HepG2 (cell line): ENCODE results near the gene ZC3H15. TPM values are rescaled to one million over a fixed set of nuclear protein-coding genes. Genes with fewer than 3 reads are reported as not detected.

Experiments used
- ATAC-seq: fragments of 200-7000 bp; cut with Tn5 transposase; 3 replicates; pipeline ENCODE4 v1.9.1; 2020; ENCODE audit warnings: mild to moderate bottlenecking, moderate library complexity
- BruUV-seq: library from RNA; stranded (reverse); fragments of 400-500 nt; replicated peaks from 2 replicates; lab custom pipeline; 2021; lab: Mats Ljungman, UMichigan
- CTCF ChIA-PET: fragments of 300-600 bp; formaldehyde crosslinking; extraction: SDS; loops from one replicate; lab custom pipeline; 2021; ENCODE audit warnings: low total read pairs, inconsistent platforms, low intra/inter-chr PET ratio; lab: Yijun Ruan, JAX
- POLR2A ChIA-PET: fragments of 350-600 bp; sonication (Branson Sonifier 250); formaldehyde crosslinking; loops from one replicate; lab custom pipeline; 2020; ENCODE audit warnings: antibody characterized with exemption, inconsistent platforms; lab: Yijun Ruan, JAX
- DNase-seq: peaks from one replicate; pipeline ENCODE4 v3.0.0-alpha.2; 2015; ENCODE audit warnings: low spot score
- FAIRE-seq: peaks from 3 replicates; lab custom pipeline; 2011; peaks lifted over from hg19 to GRCh38; lab: Jason Lieb, UNC
- H2AFZ ChIP-seq: one replicate; pipeline ENCODE4 v1.6.1; 2011; ENCODE audit warnings: low read length, inconsistent platforms
- H3K27ac ChIP-seq: fragments of 300-600 bp; 3 replicates; pipeline ENCODE4 v1.8.0; 2011; ENCODE audit warnings: mixed run types, mild to moderate bottlenecking, mixed read lengths, low read length, inconsistent platforms; ENCODE audit not compliant: insufficient read depth; ENCODE audit errors: extremely low read length
- H3K27me3 ChIP-seq, 2 experiments: fragments of 200-600 bp in 1 of 2; 2 replicates in 1 of 2; 3 replicates in 1 of 2; pipeline versions ENCODE4 v1.6.0 to v1.8.0; 2011; ENCODE audit warnings: low read length in 2 of 2, mild to moderate bottlenecking in 2 of 2, moderate library complexity in 2 of 2, inconsistent platforms in 1 of 2; ENCODE audit not compliant: insufficient read depth in 2 of 2, control insufficient read depth in 1 of 2
- H3K36me3 ChIP-seq, 2 experiments: fragments of 200-600 bp in 1 of 2; replicated peaks in 1 of 2; 2 replicates in 1 of 2; 3 replicates in 1 of 2; pipeline versions ENCODE4 v1.5.1 to v1.8.0; 2011; ENCODE audit warnings: low read length in 2 of 2, inconsistent platforms in 1 of 2; ENCODE audit not compliant: insufficient read depth in 2 of 2, control insufficient read depth in 1 of 2
- H3K4me1 ChIP-seq: 2 replicates; pipeline ENCODE4 v1.5.1; 2012; ENCODE audit warnings: low read length, inconsistent platforms; ENCODE audit not compliant: insufficient read depth
- H3K4me2 ChIP-seq: 2 replicates; pipeline ENCODE4 v1.6.0; 2011; ENCODE audit warnings: low read depth, low read length, inconsistent platforms
- H3K4me3 ChIP-seq, 3 experiments: fragments of 200-600 bp in 1 of 3; sonication (generic), shearing (Covaris generic) in 1 of 3; replicated peaks in 1 of 3; 2 replicates each; pipeline ENCODE4 v1.5.1; 2011 to 2016; ENCODE audit warnings: low read length in 3 of 3, inconsistent platforms in 2 of 3, low read depth in 2 of 3, mild to moderate bottlenecking in 2 of 3, control low read depth in 1 of 3, mixed read lengths in 1 of 3; ENCODE audit not compliant: insufficient read depth in 1 of 3
- H3K79me2 ChIP-seq: one replicate; pipeline ENCODE4 v1.6.1; 2011; ENCODE audit warnings: low read length, inconsistent platforms; ENCODE audit not compliant: insufficient read depth
- H3K9ac ChIP-seq: 2 replicates; pipeline ENCODE4 v1.6.0; 2011; ENCODE audit warnings: mild to moderate bottlenecking, low read depth, low read length, inconsistent platforms; ENCODE audit not compliant: insufficient read depth
- H3K9me3 ChIP-seq: 2 replicates; pipeline ENCODE4 v1.5.1; 2012; ENCODE audit warnings: mild to moderate bottlenecking, low read length
- H4K20me1 ChIP-seq: 2 replicates; pipeline ENCODE4 v1.6.0; 2011; ENCODE audit warnings: inconsistent platforms, mild to moderate bottlenecking, low read length, moderate library complexity; ENCODE audit not compliant: insufficient read depth
- CREBL2 ChIP-seq: sonication (generic); formaldehyde crosslinking; IDR thresholded peaks from 2 replicates; pipeline ENCODE4 v1.8.1; 2023; ENCODE audit warnings: missing genetic modification reagents, mild to moderate bottlenecking, borderline replicate concordance
- SSRP1 ChIP-seq: IDR thresholded peaks from 2 replicates; pipeline ENCODE4 v1.6.1; 2016; ENCODE audit warnings: control low read depth
- ZNF782 ChIP-seq: sonication (generic); formaldehyde crosslinking; IDR thresholded peaks from 2 replicates; pipeline ENCODE4 v1.4.0; 2020; ENCODE audit warnings: missing genetic modification reagents, mild to moderate bottlenecking, borderline replicate concordance
- WGBS: methylation state at CpG from one replicate; pipeline ENCODE4 v1.1.6; 2017; ENCODE audit warnings: low lambda C conversion rate; 5-methylcytosine and 5-hydroxymethylcytosine counted together
- in situ Hi-C: cut with HindIII; loops from 2 replicates; pipeline ENCODE4 v1.10.0; 2017; ENCODE audit warnings: low pct_unique_long_range_greater_than_20kb; ENCODE audit not compliant: extremely low pct_ligation_motif_present
- intact Hi-C: fragments of 100-400 bp; cut with micrococcal nuclease; formaldehyde crosslinking; loops from one replicate; pipeline ENCODE4 v1.10.0; 2022; ENCODE audit not compliant: unreplicated experiment
- polyA plus RNA-seq, 8 experiments: library from polyadenylated mRNA; depleted of rRNA in 3 of 8; stranded (reverse) in 7 of 8; unstranded in 1 of 8; fragments of >200 nt; fragmentation: Illumina TruSeq in 4 of 8; extraction: Trizol in 4 of 8; gene quantifications; 2 replicates each; pipeline versions ENCODE4 v1.2.1 to v1.2.3, GENCODE V29; 2011 to 2016; ENCODE audit warnings: low read depth in 4 of 8, missing spikeins in 1 of 8, mixed read lengths in 1 of 8; ENCODE audit not compliant: insufficient read depth in 1 of 8
- total RNA-seq, 5 experiments: library from RNA; depleted of rRNA; stranded (reverse); fragments of >200 nt; fragmentation: Illumina TruSeq; extraction: Trizol; gene quantifications; 2 replicates each; pipeline ENCODE4 v1.2.3, GENCODE V29; 2016; ENCODE audit warnings: low read depth in 1 of 5

Gene ZC3H15
- total and polyA plus RNA-seq, 2 of the 13 experiments (the other 11 are each of a cell fraction or from before 2014, with no cell fraction given) = 84.6 to 168 TPM

DNA sequence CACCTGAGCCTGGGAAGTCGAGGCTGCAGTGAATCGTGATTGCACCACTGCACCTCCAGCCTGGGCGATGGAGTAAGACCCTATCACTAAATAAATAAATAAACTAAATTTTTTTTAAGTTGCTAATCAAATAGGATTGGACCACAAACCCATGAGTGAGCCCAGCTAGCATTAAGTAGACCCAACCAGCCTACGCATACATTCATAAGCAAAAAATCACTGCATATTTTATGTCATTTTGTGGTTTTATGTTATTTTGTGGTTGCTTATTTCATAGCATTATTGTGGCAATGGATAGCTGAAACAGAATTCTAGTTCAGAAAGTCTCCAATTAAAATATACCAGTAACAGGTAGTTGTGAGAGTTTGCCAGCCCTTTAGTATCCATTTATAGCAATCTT, 29.1 kb upstream of the ZC3H15 start:
- Histone ChIP-seq H3K9ac (no peak overlapping the region), H3K79me2 (peaks cover 2% of the 10 kb centered on the region), H3K4me1 (peaks cover 7% of the 10 kb centered on the region), H3K27me3 (no peaks in the 10 kb centered on the region)
- ATAC-seq (no peak), FAIRE-seq (no peak)
- intact Hi-C loops = loop anchor here (5.0 to 10.0 kb wide), 3 partner anchors 502 to 1250 kb away; no protein-coding TSS in a partner anchor
- CTCF ChIA-PET = no interaction called here
- TF ChIP-seq CREBL2 (CRISPR knock-in tag) (no peak), SSRP1 (CRISPR knock-in tag) (no peak)
- TF ChIP-seq, all 625 proteins: peak for 0
- no peak for DNase-seq
- Histone ChIP-seq H3K36me3 (peaks cover 0 to 15% of the 10 kb centered on the region in 2 experiments; a peak in 3 of 5 replicates), H2AFZ (no peak overlapping the region), H3K27ac (no peak overlapping the region), H3K4me3 (no peak overlapping the region), H3K4me2 (no peak overlapping the region), H4K20me1 (no peaks in the 10 kb centered on the region), H3K9me3 (no peaks in the 10 kb centered on the region)
- BruUV-seq = no TSS peak
- WGBS = 93% methylated on average over 4 of the region's 4 CpGs
- POLR2A ChIA-PET = no interaction called here
- in situ Hi-C loops = loop anchor here (25.0 kb wide), 4 partner anchors 470 to 1245 kb away; no protein-coding TSS in a partner anchor

DNA sequence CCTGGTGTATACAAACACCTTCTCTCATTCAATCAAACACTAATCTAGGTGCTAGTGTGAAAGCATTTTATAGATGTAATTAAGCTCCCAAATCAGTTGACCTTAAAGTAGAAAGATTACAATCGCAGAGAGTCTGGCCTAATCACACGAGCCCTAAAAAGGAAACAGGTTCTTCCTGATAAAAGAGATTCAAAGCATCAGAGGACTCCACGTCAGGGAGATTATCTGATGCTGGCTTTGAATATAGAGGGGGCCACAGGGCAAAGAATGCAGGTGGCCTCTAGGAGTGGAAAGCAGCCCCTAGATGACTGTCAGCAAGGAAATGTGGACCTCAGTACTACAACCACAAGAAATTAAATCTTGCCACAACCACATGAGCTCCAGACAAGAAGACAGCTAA, 28.2 kb upstream of the ZC3H15 start:
- in situ Hi-C loops = loop anchor here (25.0 kb wide), 4 partner anchors 471 to 1246 kb away; no protein-coding TSS in a partner anchor
- H3K9ac ChIP-seq = no peak overlapping the region
- FAIRE-seq (no peak), ATAC-seq (no peak), DNase-seq (no peak)
- H3K9me3 ChIP-seq = no peaks in the 10 kb centered on the region
- H2AFZ ChIP-seq = no peak overlapping the region
- intact Hi-C loops = loop anchor here (5.0 to 10.0 kb wide), 3 partner anchors 503 to 1251 kb away; no protein-coding TSS in a partner anchor
- H3K4me1 ChIP-seq = peaks cover 7% of the 10 kb centered on the region
- H3K4me3 ChIP-seq = no peak overlapping the region
- H3K27me3 ChIP-seq = no peaks in the 10 kb centered on the region
- TF ChIP-seq ZNF782 (CRISPR knock-in tag) = no peak
- no peak overlapping the region for H3K4me2 ChIP-seq
- peaks cover 2% of the 10 kb centered on the region for H3K79me2 ChIP-seq
- ChIA-PET CTCF (no interaction called here), POLR2A (no interaction called here)
- H4K20me1 ChIP-seq = no peaks in the 10 kb centered on the region
- H3K27ac ChIP-seq = no peak overlapping the region
- 100% methylated on average over 3 of the region's 3 CpGs for WGBS
- no TSS peak for BruUV-seq
- peaks cover 0 to 15% of the 10 kb centered on the region in 2 experiments; a peak in 3 of 5 replicates for H3K36me3 ChIP-seq
